HEK293 (cell line): ENCODE results near the gene MAGED2.

Experiments used
- CTCF ChIA-PET: fragments of 350-600 bp; formaldehyde crosslinking; extraction: SDS; loops from one replicate; lab custom pipeline; 2021; ENCODE audit warnings: antibody characterized with exemption; lab: Yijun Ruan, JAX
- POLR2A ChIA-PET: fragments of 300-600 bp; formaldehyde crosslinking; extraction: SDS; loops from one replicate; lab custom pipeline; 2020; ENCODE audit warnings: antibody characterized with exemption, inconsistent platforms; lab: Yijun Ruan, JAX
- H3K27ac ChIP-seq: fragments of 200-500 bp; sonication (Bioruptor generic); 2 replicates; pipeline ENCODE4 v1.5.1; 2014; ENCODE audit warnings: low read depth, low read length, control low read depth, inconsistent platforms; ENCODE audit errors: extremely low read depth
- H3K36me3 ChIP-seq, 2 experiments: fragments of 200-500 bp in 1 of 2; sonication (Bioruptor generic) in 1 of 2; 1 replicate in 1 of 2; 2 replicates in 1 of 2; pipeline ENCODE4 v1.5.1; 2014 to 2017; ENCODE audit warnings: inconsistent platforms in 2 of 2, low read length in 2 of 2; ENCODE audit not compliant: control insufficient read depth in 2 of 2, insufficient read depth in 1 of 2
- H3K4me1 ChIP-seq: fragments of 200-500 bp; sonication (Bioruptor generic); 2 replicates; pipeline ENCODE4 v1.5.1; 2014; ENCODE audit warnings: mild to moderate bottlenecking, low read length, inconsistent platforms; ENCODE audit not compliant: control insufficient read depth, insufficient read depth
- H3K4me3 ChIP-seq: 2 replicates; pipeline ENCODE4 v1.5.1; 2011; ENCODE audit warnings: low read depth, mild to moderate bottlenecking, control low read depth, low read length, moderate library complexity
- H3K9me3 ChIP-seq: fragments of 200-500 bp; sonication (Bioruptor generic); 2 replicates; pipeline ENCODE4 v1.5.1; 2014; ENCODE audit warnings: low read depth, low read length, inconsistent platforms; ENCODE audit not compliant: control insufficient read depth, insufficient read depth
- KLF10 ChIP-seq: fragments of 450-650 bp; IDR thresholded peaks from 2 replicates; pipeline ENCODE4 v1.5.1; 2018; ENCODE audit warnings: missing biosample characterization, mild to moderate bottlenecking, missing genetic modification characterization
- SP3 ChIP-seq: fragments of 450-650 bp; formaldehyde crosslinking; IDR thresholded peaks from 2 replicates; pipeline ENCODE4 v1.5.1; 2016; ENCODE audit warnings: missing biosample characterization, missing genetic modification characterization
- ZBTB7A ChIP-seq: fragments of 450-650 bp; formaldehyde crosslinking; IDR thresholded peaks from 2 replicates; pipeline ENCODE4 v1.5.1; 2016; ENCODE audit warnings: low read depth, missing biosample characterization, missing genetic modification characterization
- ZNF133 ChIP-seq: fragments of 450-650 bp; formaldehyde crosslinking; IDR thresholded peaks from 2 replicates; pipeline ENCODE4 v1.5.1; 2016; ENCODE audit warnings: missing biosample characterization, missing genetic modification characterization
- ZNF138 ChIP-seq: fragments of 450-650 bp; formaldehyde crosslinking; IDR thresholded peaks from 2 replicates; pipeline ENCODE4 v1.5.1; 2016; ENCODE audit warnings: missing biosample characterization, missing genetic modification characterization, borderline replicate concordance
- ZNF398 ChIP-seq: fragments of 450-650 bp; formaldehyde crosslinking; IDR thresholded peaks from 2 replicates; pipeline ENCODE4 v1.5.1; 2017; ENCODE audit warnings: missing biosample characterization, missing genetic modification characterization
- ZNF423 ChIP-seq: fragments of 450-650 bp; formaldehyde crosslinking; IDR thresholded peaks from 2 replicates; pipeline ENCODE4 v1.5.1; 2016; ENCODE audit warnings: missing biosample characterization, missing genetic modification characterization
- ZNF449 ChIP-seq: fragments of 450-650 bp; formaldehyde crosslinking; IDR thresholded peaks from 2 replicates; pipeline ENCODE4 v1.5.1; 2017; ENCODE audit warnings: missing biosample characterization, mild to moderate bottlenecking, missing genetic modification characterization, moderate library complexity
- ZNF473 ChIP-seq: fragments of 450-650 bp; formaldehyde crosslinking; IDR thresholded peaks from 2 replicates; pipeline ENCODE4 v1.5.1; 2017; ENCODE audit warnings: missing biosample characterization, missing genetic modification characterization
- ZNF501 ChIP-seq: fragments of 450-650 bp; formaldehyde crosslinking; IDR thresholded peaks from 2 replicates; pipeline ENCODE4 v1.5.1; 2016; ENCODE audit warnings: missing biosample characterization, missing genetic modification characterization
- ZNF707 ChIP-seq: fragments of 450-650 bp; formaldehyde crosslinking; IDR thresholded peaks from 2 replicates; pipeline ENCODE4 v1.5.1; 2016; ENCODE audit warnings: missing biosample characterization, missing genetic modification characterization
- ZNF837 ChIP-seq: fragments of 450-650 bp; formaldehyde crosslinking; IDR thresholded peaks from 2 replicates; pipeline ENCODE4 v1.5.1; 2016; ENCODE audit warnings: missing biosample characterization, missing genetic modification characterization
- TF ChIP-seq, protein P1 (sequence below): fragments of 450-650 bp; formaldehyde crosslinking; IDR thresholded peaks from 2 replicates; pipeline ENCODE4 v1.5.1; 2016; ENCODE audit warnings: missing biosample characterization, missing genetic modification characterization
- TF ChIP-seq, protein P2 (sequence below): fragments of 450-650 bp; formaldehyde crosslinking; IDR thresholded peaks from 2 replicates; pipeline ENCODE4 v1.5.1; 2016; ENCODE audit warnings: missing biosample characterization, missing genetic modification characterization

Gene MAGED2

GRCh38 chrX:54807524-54808108, at the start of gene MAGED2:
MAGED2 (plus strand) TSS chrX:54807745; CDS start chrX:54809332, 1,587 bp downstream.
- Histone ChIP-seq H3K9me3 (no peaks in the 10 kb centered on the region), H3K27ac (peak within 1 kb of the TSS; percentile 84), H3K36me3 (peaks cover 0 to 35% of the 10 kb centered on the region in 2 experiments; a peak in 2 of 3 replicates), H3K4me3 (peak within 1 kb of the TSS; percentile 52), H3K4me1 (no peaks in the 10 kb centered on the region)
- ChIA-PET CTCF (interaction anchor here (0.7 to 1.0 kb wide), 2 partner anchors 15 to 168 kb away, joined by 3 to 4 read pairs; no protein-coding TSS in a partner anchor), POLR2A (interaction anchor here (0.6 to 2.7 kb wide), 5 partner anchors 33 to 763 kb away, joined by 3 to 14 read pairs (median 7); partner anchors contain the start of genes APEX2 and PHF8)
- TF ChIP-seq ZNF707 (tag by site-specific recombination), result peak; percentile 86
- TF ChIP-seq ZNF501 (tag by site-specific recombination), result no peak
- peak; percentile 25; the same call in 1 of the 2 replicates for TF ChIP-seq SP3
- no peak for TF ChIP-seq ZBTB7A (tag by site-specific recombination)
- TF ChIP-seq, protein P1, sequence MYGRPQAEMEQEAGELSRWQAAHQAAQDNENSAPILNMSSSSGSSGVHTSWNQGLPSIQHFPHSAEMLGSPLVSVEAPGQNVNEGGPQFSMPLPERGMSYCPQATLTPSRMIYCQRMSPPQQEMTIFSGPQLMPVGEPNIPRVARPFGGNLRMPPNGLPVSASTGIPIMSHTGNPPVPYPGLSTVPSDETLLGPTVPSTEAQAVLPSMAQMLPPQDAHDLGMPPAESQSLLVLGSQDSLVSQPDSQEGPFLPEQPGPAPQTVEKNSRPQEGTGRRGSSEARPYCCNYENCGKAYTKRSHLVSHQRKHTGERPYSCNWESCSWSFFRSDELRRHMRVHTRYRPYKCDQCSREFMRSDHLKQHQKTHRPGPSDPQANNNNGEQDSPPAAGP, result 0 out of 2 replicates have a peak, but pooled peaks have one; percentile 15
- peak; percentile 43; the same call in 1 of the 2 replicates for TF ChIP-seq KLF10 (tag by site-specific recombination)
- peak; percentile 66; the same call in 1 of the 2 replicates for TF ChIP-seq ZNF449 (tag by site-specific recombination)
- TF ChIP-seq, protein P2, sequence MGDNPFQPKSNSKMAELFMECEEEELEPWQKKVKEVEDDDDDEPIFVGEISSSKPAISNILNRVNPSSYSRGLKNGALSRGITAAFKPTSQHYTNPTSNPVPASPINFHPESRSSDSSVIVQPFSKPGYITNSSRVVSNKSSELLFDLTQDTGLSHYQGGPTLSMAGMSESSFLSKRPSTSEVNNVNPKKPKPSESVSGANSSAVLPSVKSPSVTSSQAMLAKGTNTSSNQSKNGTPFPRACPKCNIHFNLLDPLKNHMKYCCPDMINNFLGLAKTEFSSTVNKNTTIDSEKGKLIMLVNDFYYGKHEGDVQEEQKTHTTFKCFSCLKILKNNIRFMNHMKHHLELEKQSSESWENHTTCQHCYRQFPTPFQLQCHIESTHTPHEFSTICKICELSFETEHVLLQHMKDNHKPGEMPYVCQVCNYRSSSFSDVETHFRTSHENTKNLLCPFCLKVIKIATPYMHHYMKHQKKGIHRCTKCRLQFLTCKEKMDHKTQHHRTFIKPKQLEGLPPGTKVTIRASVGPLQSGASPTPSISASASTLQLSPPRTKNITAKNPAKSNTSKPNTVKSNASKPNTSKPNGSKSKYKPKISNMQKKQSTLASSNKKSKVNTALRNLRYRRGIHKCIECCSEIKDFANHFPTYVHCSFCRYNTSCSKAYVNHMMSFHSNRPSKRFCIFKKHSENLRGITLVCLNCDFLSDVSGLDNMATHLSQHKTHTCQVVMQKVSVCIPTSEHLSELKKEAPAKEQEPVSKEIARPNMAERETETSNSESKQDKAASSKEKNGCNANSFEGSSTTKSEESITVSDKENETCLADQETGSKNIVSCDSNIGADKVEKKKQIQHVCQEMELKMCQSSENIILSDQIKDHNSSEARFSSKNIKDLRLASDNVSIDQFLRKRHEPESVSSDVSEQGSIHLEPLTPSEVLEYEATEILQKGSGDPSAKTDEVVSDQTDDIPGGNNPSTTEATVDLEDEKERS, result 0 out of 2 replicates have a peak, but pooled peaks have one; percentile 12
- peak; percentile 90; the same call in 1 of the 2 replicates for TF ChIP-seq ZNF398 (tag by site-specific recombination)
- TF ChIP-seq ZNF133, result peak; percentile 49; the same call in 1 of the 2 replicates

DNA sequence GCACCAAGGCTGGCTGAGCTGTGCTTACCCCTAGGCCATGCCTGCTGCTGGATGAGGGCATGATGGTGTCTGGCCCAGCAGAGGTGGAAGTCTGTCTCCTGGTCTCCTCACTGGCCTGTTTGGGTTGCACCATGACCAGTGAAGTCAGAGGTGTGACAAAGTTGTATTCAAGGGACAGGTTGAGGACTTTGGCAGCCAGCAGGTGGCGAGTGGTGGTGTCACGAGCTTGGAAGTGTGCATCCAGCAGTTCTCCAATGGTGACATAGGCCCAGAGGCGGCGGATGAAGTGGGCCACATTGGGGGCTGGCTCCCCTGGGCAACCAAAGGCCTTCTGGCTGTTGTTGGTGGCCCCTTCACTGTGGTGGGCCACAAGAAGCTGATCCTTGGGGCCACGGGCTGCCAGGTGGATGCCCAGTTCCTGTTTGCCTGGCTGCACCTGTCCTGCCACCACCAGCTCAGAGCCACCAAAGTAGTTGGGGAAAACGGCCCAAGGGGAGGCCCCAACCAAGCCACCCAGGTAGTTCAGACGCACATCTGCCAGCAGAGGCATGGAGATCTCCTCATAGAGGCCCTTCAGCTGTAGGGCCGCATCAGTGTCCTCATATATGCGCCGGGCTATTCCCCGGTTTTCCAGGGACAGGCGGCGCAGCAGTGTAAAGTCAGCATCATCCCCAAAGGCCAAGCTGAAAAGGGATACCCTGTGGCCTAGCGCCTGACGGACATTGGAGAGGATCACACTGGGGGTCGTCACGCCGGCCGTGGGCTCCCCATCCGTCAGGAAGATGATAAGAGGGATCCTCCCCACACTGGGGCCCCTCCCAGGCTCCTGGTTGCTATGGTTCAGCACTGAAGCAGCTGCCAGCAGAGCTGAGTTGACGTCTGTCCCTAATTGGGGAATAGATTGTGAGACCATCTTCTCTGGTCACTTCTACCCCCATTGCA, 49.2 kb upstream of the MAGED2 start:
- ChIA-PET POLR2A (no interaction called here), CTCF (interaction anchor here (0.6 to 1.2 kb wide), 2 partner anchors 18 to 1474 kb away, joined by 3 read pairs; no protein-coding TSS in a partner anchor)
- no peak overlapping the region for H3K27ac ChIP-seq
- TF ChIP-seq ZNF837 (tag by site-specific recombination) (no peak), ZNF423 (tag by site-specific recombination) (no peak), ZNF138 (tag by site-specific recombination) (no peak), ZNF473 (tag by site-specific recombination) (no peak)
- no peak overlapping the region for H3K4me3 ChIP-seq
- H3K36me3 ChIP-seq, result no peaks in the 10 kb centered on the region
- H3K9me3 ChIP-seq, result peaks cover 3% of the 10 kb centered on the region; the same call in 1 of the 2 replicates
- H3K4me1 ChIP-seq, result no peaks in the 10 kb centered on the region
